ENCODE results near the gene SLX1A.
"Not testable (repeated sequence)": the region's sequence is repeated elsewhere in the genome, so short reads cannot be mapped to it uniquely, and the experiment has no call there.

SLX1A gene

GRCh38 chr16:30186782-30187555 lies 6.7 kb upstream of the SLX1A start:
- peak; percentile 52 for DNase-seq
- Histone ChIP-seq H3K9me3 (replicated peaks; ENCODE audit: insufficient read depth, low read length) (no peaks in the 10 kb centered on the region), H2AFZ (ENCODE audit: low read length) (no peak overlapping the region), H3F3A (ENCODE audit: insufficient read depth, low read length) (peaks cover 41% of the 10 kb centered on the region; the same call in 1 of the 2 replicates), H3K4me3 (ENCODE audit: low read length) (no peak overlapping the region), H3K9ac (ENCODE audit: low read length) (no peak overlapping the region; the same call in 1 of the 2 replicates), H3K4me1 (ENCODE audit: low read length) (peaks cover 31% of the 10 kb centered on the region), H3K79me2 (ENCODE audit: low read length) (peaks cover 49% of the 10 kb centered on the region), H3K27me3 (replicated peaks; ENCODE audit: insufficient read depth, low read length) (no peaks in the 10 kb centered on the region), H3K4me2 (ENCODE audit: low read depth, low read length) (peak overlapping the region; percentile 98; the same call in 1 of the 2 replicates), H3K27ac (ENCODE audit: low read length) (peak overlapping the region; percentile 92; the same call in 1 of the 2 replicates), H3K36me3 (replicated peaks; ENCODE audit: insufficient read depth, low read length) (no peaks in the 10 kb centered on the region; the same call in 1 of the 2 replicates), H3K9me2 (replicated peaks; ENCODE audit: insufficient read depth, low read length) (no peaks in the 10 kb centered on the region), H4K20me1 (ENCODE audit: insufficient read depth, low read length) (no peaks in the 10 kb centered on the region)
- no peak for TF ChIP-seq EZH2phosphoT487 (IDR thresholded peaks at IDR 0.05; ENCODE audit: low read length)
- peak; percentile 73 for TF ChIP-seq CTCF (IDR thresholded peaks at IDR 0.05; ENCODE audit: low read length)
- no peak for TF ChIP-seq EZH2 (optimal IDR thresholded peaks at IDR 0.05; ENCODE audit: low read depth, low read length)

- TF ChIP-seq EZH2 (optimal IDR thresholded peaks at IDR 0.05; ENCODE audit: low read depth, low read length) (no peak), EZH2phosphoT487 (IDR thresholded peaks at IDR 0.05; ENCODE audit: low read length) (no peak), CTCF (IDR thresholded peaks at IDR 0.05; ENCODE audit: low read length) (no peak)
- Histone ChIP-seq H3K36me3 (replicated peaks; ENCODE audit: insufficient read depth, low read length) (no peaks in the 10 kb centered on the region; the same call in 1 of the 2 replicates), H3K9ac (ENCODE audit: low read length) (no peak overlapping the region), H3K4me2 (ENCODE audit: low read depth, low read length) (peak overlapping the region; percentile 98; the same call in 1 of the 2 replicates), H2AFZ (ENCODE audit: low read length) (no peak overlapping the region), H3K27me3 (replicated peaks; ENCODE audit: insufficient read depth, low read length) (no peaks in the 10 kb centered on the region), H3K79me2 (ENCODE audit: low read length) (peaks cover 49% of the 10 kb centered on the region), H3K4me1 (ENCODE audit: low read length) (peaks cover 30% of the 10 kb centered on the region), H3K27ac (ENCODE audit: low read length) (no peak overlapping the region), H3K4me3 (ENCODE audit: low read length) (no peak overlapping the region), H3K9me2 (replicated peaks; ENCODE audit: insufficient read depth, low read length) (no peaks in the 10 kb centered on the region), H3F3A (ENCODE audit: insufficient read depth, low read length) (peaks cover 40% of the 10 kb centered on the region; the same call in 1 of the 2 replicates), H3K9me3 (replicated peaks; ENCODE audit: insufficient read depth, low read length) (no peaks in the 10 kb centered on the region), H4K20me1 (ENCODE audit: insufficient read depth, low read length) (no peaks in the 10 kb centered on the region)
- DNase-seq = no peak
Measured at GRCh38 chr16:30187556-30187865, 6.2 kb upstream of the SLX1A start.

GRCh38 chr16:30187971-30188561 lies 5.6 kb upstream of the SLX1A start:
- H3K36me3 ChIP-seq (replicated peaks; ENCODE audit: insufficient read depth, low read length) = no peaks in the 10 kb centered on the region; the same call in 1 of the 2 replicates
- H3K4me3 ChIP-seq (ENCODE audit: low read length) = no peak overlapping the region
- H3K9me2 ChIP-seq (replicated peaks; ENCODE audit: insufficient read depth, low read length) = no peaks in the 10 kb centered on the region
- peaks cover 38% of the 10 kb centered on the region; the same call in 1 of the 2 replicates for H3F3A ChIP-seq (ENCODE audit: insufficient read depth, low read length)
- no peak overlapping the region for H3K4me2 ChIP-seq (ENCODE audit: low read depth, low read length)
- peaks cover 46% of the 10 kb centered on the region for H3K79me2 ChIP-seq (ENCODE audit: low read length)
- TF ChIP-seq EZH2 (optimal IDR thresholded peaks at IDR 0.05; ENCODE audit: low read depth, low read length) (no peak), EZH2phosphoT487 (IDR thresholded peaks at IDR 0.05; ENCODE audit: low read length) (no peak), CTCF (IDR thresholded peaks at IDR 0.05; ENCODE audit: low read length) (no peak)
- H3K9me3 ChIP-seq (replicated peaks; ENCODE audit: insufficient read depth, low read length) = no peaks in the 10 kb centered on the region
- no peak for DNase-seq
- H3K9ac ChIP-seq (ENCODE audit: low read length) = no peak overlapping the region
- H4K20me1 ChIP-seq (ENCODE audit: insufficient read depth, low read length) = no peaks in the 10 kb centered on the region
- H3K27me3 ChIP-seq (replicated peaks; ENCODE audit: insufficient read depth, low read length) = no peaks in the 10 kb centered on the region
- peaks cover 26% of the 10 kb centered on the region for H3K4me1 ChIP-seq (ENCODE audit: low read length)
- H3K27ac ChIP-seq (ENCODE audit: low read length) = no peak overlapping the region
- H2AFZ ChIP-seq (ENCODE audit: low read length) = no peak overlapping the region

DNA sequence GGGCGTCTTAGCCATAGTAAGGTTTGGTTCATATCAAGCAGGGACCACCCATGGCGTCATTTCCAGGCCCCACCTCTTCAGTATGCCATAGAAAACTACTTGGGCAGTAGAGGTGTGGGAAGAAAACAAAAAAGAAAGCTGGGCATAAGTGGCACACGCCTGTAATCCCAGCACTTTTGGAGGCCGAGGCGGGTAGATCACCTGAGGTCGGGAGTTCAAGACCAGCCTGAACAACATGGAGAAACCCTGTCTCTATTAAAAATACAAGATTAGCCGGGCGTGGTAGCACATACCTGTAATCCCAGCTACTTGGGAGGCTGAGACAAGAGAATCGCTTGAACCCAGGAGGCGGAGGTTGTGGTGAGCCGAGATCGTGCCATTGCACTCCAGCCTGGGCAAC lies 2.5 kb upstream of the SLX1A start:
- H3K9me3 ChIP-seq (replicated peaks; ENCODE audit: insufficient read depth, low read length); H2AFZ ChIP-seq (ENCODE audit: low read length); H3K9ac ChIP-seq (ENCODE audit: low read length); H3K27me3 ChIP-seq (replicated peaks; ENCODE audit: insufficient read depth, low read length); H4K20me1 ChIP-seq (ENCODE audit: insufficient read depth, low read length); DNase-seq; H3K36me3 ChIP-seq (replicated peaks; ENCODE audit: insufficient read depth, low read length); H3K4me2 ChIP-seq (ENCODE audit: low read depth, low read length); H3K9me2 ChIP-seq (replicated peaks; ENCODE audit: insufficient read depth, low read length); H3K4me3 ChIP-seq (ENCODE audit: low read length); H3K27ac ChIP-seq (ENCODE audit: low read length): not testable (repeated sequence)
- Histone ChIP-seq H3F3A (ENCODE audit: insufficient read depth, low read length) (peaks cover 14% of the 10 kb centered on the region; the same call in 1 of the 2 replicates), H3K79me2 (ENCODE audit: low read length) (peaks cover 21% of the 10 kb centered on the region), H3K4me1 (ENCODE audit: low read length) (peaks cover 14% of the 10 kb centered on the region)

GRCh38 chr16:30193098-30193497 lies 577 bp upstream of the SLX1A start:
- H3K9ac ChIP-seq (ENCODE audit: low read length); H3K79me2 ChIP-seq (ENCODE audit: low read length); H4K20me1 ChIP-seq (ENCODE audit: insufficient read depth, low read length); H3K9me3 ChIP-seq (replicated peaks; ENCODE audit: insufficient read depth, low read length); H3K27me3 ChIP-seq (replicated peaks; ENCODE audit: insufficient read depth, low read length); DNase-seq; H3K4me3 ChIP-seq (ENCODE audit: low read length); H3K36me3 ChIP-seq (replicated peaks; ENCODE audit: insufficient read depth, low read length); H3K27ac ChIP-seq (ENCODE audit: low read length); H3F3A ChIP-seq (ENCODE audit: insufficient read depth, low read length); H2AFZ ChIP-seq (ENCODE audit: low read length); H3K9me2 ChIP-seq (replicated peaks; ENCODE audit: insufficient read depth, low read length); H3K4me1 ChIP-seq (ENCODE audit: low read length); H3K4me2 ChIP-seq (ENCODE audit: low read depth, low read length): not testable (repeated sequence)
